HepG2 (cell line): Measurements from ENCODE around the gene STK39. TPM values are rescaled to one million over a fixed set of nuclear protein-coding genes. Genes with fewer than 3 reads are reported as not detected.

ENCODE experiments used
- JUND ChIP-seq: sonication (generic); formaldehyde crosslinking; IDR thresholded peaks from 2 replicates; pipeline ENCODE4 v1.8.0; 2022; ENCODE audit warnings: mild to moderate bottlenecking, missing genetic modification reagents
- KLF11 ChIP-seq: IDR thresholded peaks from 2 replicates; pipeline ENCODE4 v1.6.1; 2016; ENCODE audit warnings: missing compliant biosample characterization
- KLF9 ChIP-seq: IDR thresholded peaks from 2 replicates; pipeline ENCODE4 v1.6.1; 2016; ENCODE audit warnings: low read depth
- RBAK ChIP-seq: sonication (generic); formaldehyde crosslinking; IDR thresholded peaks from 2 replicates; pipeline ENCODE4 v1.5.1; 2020; ENCODE audit warnings: mild to moderate bottlenecking, missing genetic modification reagents
- RBFOX2 ChIP-seq: fragments of 200-400 bp; formaldehyde crosslinking; IDR thresholded peaks from 2 replicates; pipeline ENCODE4 v1.6.1; 2017; ENCODE audit warnings: low read depth, mild to moderate bottlenecking, low read length
- RCOR2 ChIP-seq: IDR thresholded peaks from 2 replicates; pipeline ENCODE4 v1.6.1; 2016; ENCODE audit warnings: missing biosample characterization, missing genetic modification reagents
- SIX1 ChIP-seq: sonication (generic); formaldehyde crosslinking; IDR thresholded peaks from 2 replicates; pipeline ENCODE4 v1.4.0; 2020; ENCODE audit warnings: missing genetic modification reagents, borderline replicate concordance
- SOX13 ChIP-seq, 3 experiments: fragments of 450-650 bp in 1 of 3; sonication (generic) in 1 of 3; formaldehyde crosslinking in 1 of 3; IDR thresholded peaks in 2 of 3; conservative IDR thresholded peaks in 1 of 3; 2 replicates each; pipeline versions ENCODE4 v1.5.0 to v1.6.1; 2016 to 2020; ENCODE audit warnings: antibody characterized with exemption in 1 of 3, mild to moderate bottlenecking in 1 of 3, missing compliant biosample characterization in 1 of 3, missing genetic modification reagents in 1 of 3, moderate library complexity in 1 of 3
- SP4 ChIP-seq: sonication (generic); formaldehyde crosslinking; IDR thresholded peaks from 2 replicates; pipeline ENCODE4 v1.8.1; 2023; ENCODE audit warnings: mild to moderate bottlenecking, missing genetic modification reagents
- TAF15 ChIP-seq: fragments of 200-400 bp; formaldehyde crosslinking; IDR thresholded peaks from one replicate; pipeline ENCODE4 v1.6.1; 2018; ENCODE audit warnings: mild to moderate bottlenecking, low read depth, low read length; ENCODE audit not compliant: poor library complexity, severe bottlenecking
- ZFX ChIP-seq: sonication (generic); formaldehyde crosslinking; IDR thresholded peaks from 2 replicates; pipeline ENCODE4 v1.4.0; 2020; ENCODE audit warnings: mild to moderate bottlenecking, low read depth, missing genetic modification reagents, moderate library complexity
- ZNF180 ChIP-seq: sonication (generic); formaldehyde crosslinking; IDR thresholded peaks from 2 replicates; pipeline ENCODE4 v1.4.0; 2020; ENCODE audit warnings: low read depth, missing genetic modification reagents, borderline replicate concordance
- ZNF331 ChIP-seq: sonication (generic); formaldehyde crosslinking; IDR thresholded peaks from 2 replicates; pipeline ENCODE4 v1.4.0; 2020; ENCODE audit warnings: missing genetic modification reagents
- ZNF616 ChIP-seq: sonication (generic); formaldehyde crosslinking; IDR thresholded peaks from 2 replicates; pipeline ENCODE4 v1.5.0; 2020; ENCODE audit warnings: low read depth, mild to moderate bottlenecking, missing genetic modification reagents
- polyA plus RNA-seq, 8 experiments: library from polyadenylated mRNA; depleted of rRNA in 3 of 8; stranded (reverse) in 7 of 8; unstranded in 1 of 8; fragments of >200 nt; fragmentation: Illumina TruSeq in 4 of 8; extraction: Trizol in 4 of 8; gene quantifications; 2 replicates each; pipeline versions ENCODE4 v1.2.1 to v1.2.3, GENCODE V29; 2011 to 2016; ENCODE audit warnings: low read depth in 4 of 8, missing spikeins in 1 of 8, mixed read lengths in 1 of 8; ENCODE audit not compliant: insufficient read depth in 1 of 8
- total RNA-seq, 5 experiments: library from RNA; depleted of rRNA; stranded (reverse); fragments of >200 nt; fragmentation: Illumina TruSeq; extraction: Trizol; gene quantifications; 2 replicates each; pipeline ENCODE4 v1.2.3, GENCODE V29; 2016; ENCODE audit warnings: low read depth in 1 of 5
- TF ChIP-seq, protein P1 (sequence below): sonication (generic); formaldehyde crosslinking; IDR thresholded peaks from 2 replicates; pipeline ENCODE4 v1.4.0; 2020; ENCODE audit warnings: missing genetic modification reagents
- TF ChIP-seq, protein P2 (sequence below): sonication (generic); formaldehyde crosslinking; IDR thresholded peaks from 2 replicates; pipeline ENCODE4 v1.5.1; 2020; ENCODE audit warnings: missing genetic modification reagents, mild to moderate bottlenecking, borderline replicate concordance
- TF ChIP-seq, protein P3 (sequence below): IDR thresholded peaks from 2 replicates; pipeline ENCODE4 v1.6.1; 2016; ENCODE audit warnings: low read depth, missing genetic modification reagents, missing compliant biosample characterization
- TF ChIP-seq, protein P4 (sequence below): sonication (generic); formaldehyde crosslinking; IDR thresholded peaks from 2 replicates; pipeline ENCODE4 v1.5.1; 2020; ENCODE audit warnings: missing genetic modification reagents, mild to moderate bottlenecking, borderline replicate concordance

Gene STK39
- total and polyA plus RNA-seq, 2 of the 13 experiments (the other 11 are each of a cell fraction or from before 2014, with no cell fraction given): 27.3 to 38.4 TPM

DNA sequence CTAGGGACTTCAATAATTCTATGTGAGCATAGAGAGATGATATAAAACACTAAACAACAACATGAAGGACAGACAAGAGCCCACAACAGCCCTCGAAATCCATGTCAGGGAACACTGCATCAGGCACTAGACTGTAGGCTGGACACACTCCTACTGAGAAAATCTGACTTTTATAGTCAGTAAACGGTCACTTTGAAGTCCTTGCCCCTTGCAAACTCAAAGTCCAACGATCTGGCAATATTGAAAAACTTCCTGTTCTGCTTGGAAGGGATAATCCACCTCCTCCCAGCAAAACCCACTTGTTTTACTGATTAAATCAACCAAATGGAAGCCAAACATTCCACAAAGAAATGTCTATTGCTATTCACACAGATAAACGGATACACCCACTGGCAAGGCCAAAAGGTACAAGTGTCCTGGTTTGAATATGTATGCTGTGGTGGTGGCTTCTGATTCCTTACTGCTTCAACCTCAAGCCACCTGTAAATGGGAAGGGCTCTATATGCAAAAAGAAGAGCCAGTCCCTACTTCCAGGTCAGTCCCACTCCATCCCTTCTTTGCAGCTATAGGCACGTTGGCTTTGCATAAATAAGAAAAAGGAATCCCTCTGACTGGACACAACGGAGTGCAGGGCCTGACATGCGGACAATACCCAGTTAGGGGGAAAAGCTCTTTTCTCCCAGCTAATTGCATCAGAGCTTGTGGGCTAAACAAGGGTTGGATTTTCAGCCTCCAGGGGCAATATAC lies 56.6 kb downstream of the STK39 start (continued):
- TF ChIP-seq, protein P1, sequence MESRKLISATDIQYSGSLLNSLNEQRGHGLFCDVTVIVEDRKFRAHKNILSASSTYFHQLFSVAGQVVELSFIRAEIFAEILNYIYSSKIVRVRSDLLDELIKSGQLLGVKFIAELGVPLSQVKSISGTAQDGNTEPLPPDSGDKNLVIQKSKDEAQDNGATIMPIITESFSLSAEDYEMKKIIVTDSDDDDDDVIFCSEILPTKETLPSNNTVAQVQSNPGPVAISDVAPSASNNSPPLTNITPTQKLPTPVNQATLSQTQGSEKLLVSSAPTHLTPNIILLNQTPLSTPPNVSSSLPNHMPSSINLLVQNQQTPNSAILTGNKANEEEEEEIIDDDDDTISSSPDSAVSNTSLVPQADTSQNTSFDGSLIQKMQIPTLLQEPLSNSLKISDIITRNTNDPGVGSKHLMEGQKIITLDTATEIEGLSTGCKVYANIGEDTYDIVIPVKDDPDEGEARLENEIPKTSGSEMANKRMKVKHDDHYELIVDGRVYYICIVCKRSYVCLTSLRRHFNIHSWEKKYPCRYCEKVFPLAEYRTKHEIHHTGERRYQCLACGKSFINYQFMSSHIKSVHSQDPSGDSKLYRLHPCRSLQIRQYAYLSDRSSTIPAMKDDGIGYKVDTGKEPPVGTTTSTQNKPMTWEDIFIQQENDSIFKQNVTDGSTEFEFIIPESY (CRISPR knock-in tag): no peak; the same call in 1 of the 2 replicates
- TF ChIP-seq ZNF331: peak; percentile 67; the same call in 1 of the 2 replicates
- peak; percentile 68 for TF ChIP-seq SIX1 (CRISPR knock-in tag)
- TF ChIP-seq RBFOX2: peak; percentile 29; the same call in 1 of the 2 replicates
- TF ChIP-seq JUND (CRISPR knock-in tag): no peak
- TF ChIP-seq, protein P2, sequence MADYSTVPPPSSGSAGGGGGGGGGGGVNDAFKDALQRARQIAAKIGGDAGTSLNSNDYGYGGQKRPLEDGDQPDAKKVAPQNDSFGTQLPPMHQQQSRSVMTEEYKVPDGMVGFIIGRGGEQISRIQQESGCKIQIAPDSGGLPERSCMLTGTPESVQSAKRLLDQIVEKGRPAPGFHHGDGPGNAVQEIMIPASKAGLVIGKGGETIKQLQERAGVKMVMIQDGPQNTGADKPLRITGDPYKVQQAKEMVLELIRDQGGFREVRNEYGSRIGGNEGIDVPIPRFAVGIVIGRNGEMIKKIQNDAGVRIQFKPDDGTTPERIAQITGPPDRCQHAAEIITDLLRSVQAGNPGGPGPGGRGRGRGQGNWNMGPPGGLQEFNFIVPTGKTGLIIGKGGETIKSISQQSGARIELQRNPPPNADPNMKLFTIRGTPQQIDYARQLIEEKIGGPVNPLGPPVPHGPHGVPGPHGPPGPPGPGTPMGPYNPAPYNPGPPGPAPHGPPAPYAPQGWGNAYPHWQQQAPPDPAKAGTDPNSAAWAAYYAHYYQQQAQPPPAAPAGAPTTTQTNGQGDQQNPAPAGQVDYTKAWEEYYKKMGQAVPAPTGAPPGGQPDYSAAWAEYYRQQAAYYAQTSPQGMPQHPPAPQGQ (CRISPR knock-in tag): no peak
- no peak for TF ChIP-seq RBAK (CRISPR knock-in tag)
- 0 out of 2 replicates have a peak, but pooled peaks have one; percentile 2 for TF ChIP-seq ZFX (CRISPR knock-in tag)
- TF ChIP-seq TAF15: no peak
- TF ChIP-seq KLF9 (CRISPR knock-in tag): peak; percentile 17; the same call in 1 of the 2 replicates
- no peak for TF ChIP-seq ZNF180 (CRISPR knock-in tag)
- TF ChIP-seq SOX13 (IDR thresholded peaks at IDR 0.05): peak; percentile 76
- TF ChIP-seq SOX13 (CRISPR knock-in tag; conservative IDR thresholded peaks at IDR 0.05 in 1 of 2, IDR thresholded peaks at IDR 0.05 in 1 of 2): peak in 1 of 2 experiments; percentile 92; a peak in 2 of 4 replicates
- TF ChIP-seq, protein P3, sequence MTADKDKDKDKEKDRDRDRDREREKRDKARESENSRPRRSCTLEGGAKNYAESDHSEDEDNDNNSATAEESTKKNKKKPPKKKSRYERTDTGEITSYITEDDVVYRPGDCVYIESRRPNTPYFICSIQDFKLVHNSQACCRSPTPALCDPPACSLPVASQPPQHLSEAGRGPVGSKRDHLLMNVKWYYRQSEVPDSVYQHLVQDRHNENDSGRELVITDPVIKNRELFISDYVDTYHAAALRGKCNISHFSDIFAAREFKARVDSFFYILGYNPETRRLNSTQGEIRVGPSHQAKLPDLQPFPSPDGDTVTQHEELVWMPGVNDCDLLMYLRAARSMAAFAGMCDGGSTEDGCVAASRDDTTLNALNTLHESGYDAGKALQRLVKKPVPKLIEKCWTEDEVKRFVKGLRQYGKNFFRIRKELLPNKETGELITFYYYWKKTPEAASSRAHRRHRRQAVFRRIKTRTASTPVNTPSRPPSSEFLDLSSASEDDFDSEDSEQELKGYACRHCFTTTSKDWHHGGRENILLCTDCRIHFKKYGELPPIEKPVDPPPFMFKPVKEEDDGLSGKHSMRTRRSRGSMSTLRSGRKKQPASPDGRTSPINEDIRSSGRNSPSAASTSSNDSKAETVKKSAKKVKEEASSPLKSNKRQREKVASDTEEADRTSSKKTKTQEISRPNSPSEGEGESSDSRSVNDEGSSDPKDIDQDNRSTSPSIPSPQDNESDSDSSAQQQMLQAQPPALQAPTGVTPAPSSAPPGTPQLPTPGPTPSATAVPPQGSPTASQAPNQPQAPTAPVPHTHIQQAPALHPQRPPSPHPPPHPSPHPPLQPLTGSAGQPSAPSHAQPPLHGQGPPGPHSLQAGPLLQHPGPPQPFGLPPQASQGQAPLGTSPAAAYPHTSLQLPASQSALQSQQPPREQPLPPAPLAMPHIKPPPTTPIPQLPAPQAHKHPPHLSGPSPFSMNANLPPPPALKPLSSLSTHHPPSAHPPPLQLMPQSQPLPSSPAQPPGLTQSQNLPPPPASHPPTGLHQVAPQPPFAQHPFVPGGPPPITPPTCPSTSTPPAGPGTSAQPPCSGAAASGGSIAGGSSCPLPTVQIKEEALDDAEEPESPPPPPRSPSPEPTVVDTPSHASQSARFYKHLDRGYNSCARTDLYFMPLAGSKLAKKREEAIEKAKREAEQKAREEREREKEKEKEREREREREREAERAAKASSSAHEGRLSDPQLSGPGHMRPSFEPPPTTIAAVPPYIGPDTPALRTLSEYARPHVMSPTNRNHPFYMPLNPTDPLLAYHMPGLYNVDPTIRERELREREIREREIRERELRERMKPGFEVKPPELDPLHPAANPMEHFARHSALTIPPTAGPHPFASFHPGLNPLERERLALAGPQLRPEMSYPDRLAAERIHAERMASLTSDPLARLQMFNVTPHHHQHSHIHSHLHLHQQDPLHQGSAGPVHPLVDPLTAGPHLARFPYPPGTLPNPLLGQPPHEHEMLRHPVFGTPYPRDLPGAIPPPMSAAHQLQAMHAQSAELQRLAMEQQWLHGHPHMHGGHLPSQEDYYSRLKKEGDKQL (CRISPR knock-in tag): peak; percentile 81
- no peak for TF ChIP-seq ZNF616 (CRISPR knock-in tag)
- TF ChIP-seq SP4 (CRISPR knock-in tag): peak; percentile 44; the same call in 1 of the 2 replicates
- no peak for TF ChIP-seq KLF11 (CRISPR knock-in tag)
- TF ChIP-seq RCOR2: peak; percentile 86; the same call in 1 of the 2 replicates
- TF ChIP-seq, protein P4, sequence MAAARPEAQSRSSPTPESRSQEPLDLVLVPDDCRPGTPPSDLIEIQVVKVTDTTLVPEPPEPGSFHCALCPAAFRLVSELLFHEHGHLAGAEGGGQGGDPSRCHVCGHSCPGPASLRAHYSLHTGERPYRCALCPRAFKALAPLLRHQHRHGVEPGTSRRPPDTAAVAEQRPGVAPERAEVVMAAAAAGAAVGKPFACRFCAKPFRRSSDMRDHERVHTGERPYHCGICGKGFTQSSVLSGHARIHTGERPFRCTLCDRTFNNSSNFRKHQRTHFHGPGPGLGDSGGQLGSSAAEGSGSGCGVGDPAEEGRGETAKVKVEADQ: no peak
